GM19023 (cell line): Measurements from ENCODE around the gene NKX1-2.

Source experiments
- ATAC-seq: cut with Tn5 transposase; IDR thresholded peaks from one replicate; pipeline ENCODE4 v1.9.1; 2021; ENCODE audit warnings: mild to moderate bottlenecking, moderate library complexity; ENCODE audit not compliant: unreplicated experiment

The NKX1-2 gene

GRCh38 chr10:124450012-124450782, at the start of gene NKX1-2:
Gene NKX1-2, minus strand, starts transcription at chr10:124450035. Its CDS starts 92 bp downstream, at chr10:124449943.
- no peak for ATAC-seq

GRCh38 chr10:124498056-124498455, 48.2 kb upstream of the NKX1-2 start:
- no peak for ATAC-seq

- no peak for ATAC-seq
Observed at GRCh38 chr10:124497196-124497881, 47.5 kb upstream of the NKX1-2 start.

GRCh38 chr10:124496620-124497019, 46.8 kb upstream of the NKX1-2 start:
- ATAC-seq = no peak

- ATAC-seq = no peak
Observed at GRCh38 chr10:124496150-124496549, 46.3 kb upstream of the NKX1-2 start.

GRCh38 chr10:124495725-124496124, 45.9 kb upstream of the NKX1-2 start:
- ATAC-seq = no peak

GRCh38 chr10:124495162-124495561, 45.3 kb upstream of the NKX1-2 start:
- no peak for ATAC-seq

GRCh38 chr10:124494046-124494807, 44.4 kb upstream of the NKX1-2 start:
- no peak for ATAC-seq

- ATAC-seq = no peak
Observed at GRCh38 chr10:124493214-124493882, 43.5 kb upstream of the NKX1-2 start.

GRCh38 chr10:124492266-124492665, 42.4 kb upstream of the NKX1-2 start:
- no peak for ATAC-seq

GRCh38 chr10:124491105-124491504, 41.3 kb upstream of the NKX1-2 start:
- no peak for ATAC-seq

GRCh38 chr10:124486635-124487034, 36.8 kb upstream of the NKX1-2 start:
- no peak for ATAC-seq

GRCh38 chr10:124484661-124485060, 34.8 kb upstream of the NKX1-2 start:
- ATAC-seq = no peak

- no peak for ATAC-seq
Observed at GRCh38 chr10:124484031-124484430, 34.2 kb upstream of the NKX1-2 start.

GRCh38 chr10:124482876-124483275, 33.0 kb upstream of the NKX1-2 start:
- no peak for ATAC-seq

- no peak for ATAC-seq
Observed at GRCh38 chr10:124482236-124482800, 32.5 kb upstream of the NKX1-2 start.

- no peak for ATAC-seq
Observed at GRCh38 chr10:124481717-124482116, 31.9 kb upstream of the NKX1-2 start.

GRCh38 chr10:124480860-124481259, 31.0 kb upstream of the NKX1-2 start:
- ATAC-seq = no peak

- no peak for ATAC-seq
Observed at GRCh38 chr10:124478515-124478914, 28.7 kb upstream of the NKX1-2 start.

GRCh38 chr10:124477614-124478363, 28.0 kb upstream of the NKX1-2 start:
- no peak for ATAC-seq
